Transverse colon (tissue), 4 donors: ENCODE results near the gene TOMT. TPM values are rescaled to one million over a fixed set of nuclear protein-coding genes. Genes with fewer than 3 reads are reported as not detected.

Experiments
- DNase-seq: peaks from one replicate; pipeline ENCODE4 v3.0.0-alpha.2; 2019
- H3K27ac ChIP-seq, 4 donors: fragments of 200-600 bp; sonication (generic); 2 replicates each; pipeline ENCODE4 v1.5.1; 2016 to 2018; ENCODE audit warnings: inconsistent platforms in 4 of 4
- H3K27me3 ChIP-seq: fragments of 200-600 bp; sonication (generic); 2 replicates; pipeline ENCODE4 v1.5.1; 2017; ENCODE audit warnings: inconsistent platforms
- H3K36me3 ChIP-seq, 4 donors: fragments of 200-600 bp; sonication (generic); 2 replicates each; pipeline ENCODE4 v1.5.1; 2017 to 2019; ENCODE audit warnings: inconsistent platforms in 4 of 4
- H3K4me1 ChIP-seq, 4 donors: fragments of 200-600 bp; sonication (generic); 2 replicates each; pipeline ENCODE4 v1.5.1; 2017 to 2020; ENCODE audit warnings: inconsistent platforms in 4 of 4
- H3K4me3 ChIP-seq, 4 donors: fragments of 200-600 bp; sonication (generic); 1 replicate in 1 of 4; 2 replicates in 3 of 4; pipeline versions ENCODE4 v1.5.1 to v1.6.1; 2017 to 2019; ENCODE audit warnings: inconsistent platforms in 4 of 4
- H3K9me3 ChIP-seq, 2 donors: fragments of 200-600 bp; sonication (generic); 2 replicates each; pipeline ENCODE4 v1.5.1; 2017 to 2019; ENCODE audit warnings: inconsistent platforms in 2 of 2
- EP300 ChIP-seq: sonication (generic); formaldehyde crosslinking; IDR thresholded peaks from one replicate; pipeline ENCODE4 v1.6.1; 2017; ENCODE audit warnings: antibody characterized with exemption, low read depth
- POLR2A ChIP-seq: fragments of 450-650 bp; IDR thresholded peaks from one replicate; pipeline ENCODE4 v1.6.1; 2016; ENCODE audit warnings: antibody characterized with exemption, mild to moderate bottlenecking, moderate library complexity
- POLR2AphosphoS5 ChIP-seq, 3 donors: sonication (generic); formaldehyde crosslinking; IDR thresholded peaks; one replicate each; pipeline ENCODE4 v1.6.1; 2016; ENCODE audit warnings: antibody characterized with exemption in 3 of 3
- WGBS, 2 donors: methylation state at CpG; one replicate each; pipeline ENCODE4 v1.1.5; 2018; ENCODE audit warnings: low coverage in 1 of 2; 5-methylcytosine and 5-hydroxymethylcytosine counted together
- in situ Hi-C, 4 donors: fragments of 200-750 bp; cut with MboI; loops; one replicate each; pipeline versions ENCODE4 v1.15.0 to v1.15.1; 2017; ENCODE audit warnings: low sequenced_read_pairs in 3 of 4, low pct_ligation_motif_present in 1 of 4, low pct_unique_long_range_greater_than_20kb in 1 of 4
- intact Hi-C: fragments of 100-400 bp; cut with DNase I; formaldehyde crosslinking; loops from one replicate; pipeline ENCODE4 v1.15.1; 2023; ENCODE audit warnings: low total_unique reads
- total RNA-seq, 4 donors: library from RNA; depleted of rRNA; stranded (reverse); fragments of >200 nt; gene quantifications; one replicate each; pipeline ENCODE4 v1.1.0, GENCODE V29; 2016
- TF ChIP-seq, protein P1 (sequence below), 5 experiments: fragments of 200-600 bp in 3 of 5; fragments of 450-650 bp in 2 of 5; sonication (generic) in 3 of 5; IDR thresholded peaks; 1 replicate in 2 of 5; 2 replicates in 3 of 5; pipeline ENCODE4 v1.5.1; 2016 to 2017; ENCODE audit warnings: antibody characterized with exemption in 5 of 5, inconsistent platforms in 3 of 5, mild to moderate bottlenecking in 2 of 5, moderate library complexity in 1 of 5

TOMT gene
- total RNA-seq, 4 donors from 2014 or later = not detected

DNA sequence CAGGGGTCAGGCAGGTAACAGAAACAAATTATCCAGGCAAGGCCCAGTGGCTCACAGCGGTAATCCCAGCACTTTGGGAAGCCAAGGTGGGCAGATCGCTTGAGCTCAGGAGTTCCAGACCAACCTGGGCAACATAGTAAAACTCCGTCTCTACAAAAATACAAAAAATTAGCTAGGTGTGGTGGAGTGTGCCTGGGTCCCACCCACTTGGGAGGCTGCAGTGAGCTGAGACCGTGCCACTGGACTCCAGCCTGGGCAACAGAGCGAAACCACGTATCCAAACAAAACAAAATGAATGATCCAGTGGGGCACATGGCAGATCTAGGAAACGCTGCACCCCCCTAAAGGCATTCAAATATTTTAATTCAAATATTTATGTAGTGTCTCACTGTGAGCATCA lies 35.2 kb upstream of the TOMT start:
- peak overlapping the region; percentile 76 to 85 (median 80) for H3K27ac ChIP-seq
- H3K4me3 ChIP-seq = no peak overlapping the region
- no peaks in the 10 kb centered on the region for H3K27me3 ChIP-seq
- in situ Hi-C loops = no loop called here
- no peaks in the 10 kb centered on the region for H3K36me3 ChIP-seq
- TF ChIP-seq POLR2AphosphoS5 (IDR thresholded peaks at IDR 0.05) (no peak), EP300 (no peak), POLR2A (no peak)
- TF ChIP-seq, protein P1, sequence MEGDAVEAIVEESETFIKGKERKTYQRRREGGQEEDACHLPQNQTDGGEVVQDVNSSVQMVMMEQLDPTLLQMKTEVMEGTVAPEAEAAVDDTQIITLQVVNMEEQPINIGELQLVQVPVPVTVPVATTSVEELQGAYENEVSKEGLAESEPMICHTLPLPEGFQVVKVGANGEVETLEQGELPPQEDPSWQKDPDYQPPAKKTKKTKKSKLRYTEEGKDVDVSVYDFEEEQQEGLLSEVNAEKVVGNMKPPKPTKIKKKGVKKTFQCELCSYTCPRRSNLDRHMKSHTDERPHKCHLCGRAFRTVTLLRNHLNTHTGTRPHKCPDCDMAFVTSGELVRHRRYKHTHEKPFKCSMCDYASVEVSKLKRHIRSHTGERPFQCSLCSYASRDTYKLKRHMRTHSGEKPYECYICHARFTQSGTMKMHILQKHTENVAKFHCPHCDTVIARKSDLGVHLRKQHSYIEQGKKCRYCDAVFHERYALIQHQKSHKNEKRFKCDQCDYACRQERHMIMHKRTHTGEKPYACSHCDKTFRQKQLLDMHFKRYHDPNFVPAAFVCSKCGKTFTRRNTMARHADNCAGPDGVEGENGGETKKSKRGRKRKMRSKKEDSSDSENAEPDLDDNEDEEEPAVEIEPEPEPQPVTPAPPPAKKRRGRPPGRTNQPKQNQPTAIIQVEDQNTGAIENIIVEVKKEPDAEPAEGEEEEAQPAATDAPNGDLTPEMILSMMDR (IDR thresholded peaks at IDR 0.05) = no peak
- 94% methylated on average over 7 of the region's 7 CpGs; no CpG with 5 or more reads in 1 of the 2 donors for WGBS, 2 donors
- no peak for DNase-seq
- no peaks in the 10 kb centered on the region for H3K9me3 ChIP-seq
- H3K4me1 ChIP-seq = peaks cover 30 to 65% (median 43%) of the 10 kb centered on the region in 4 donors
- intact Hi-C loops = no loop called here

DNA sequence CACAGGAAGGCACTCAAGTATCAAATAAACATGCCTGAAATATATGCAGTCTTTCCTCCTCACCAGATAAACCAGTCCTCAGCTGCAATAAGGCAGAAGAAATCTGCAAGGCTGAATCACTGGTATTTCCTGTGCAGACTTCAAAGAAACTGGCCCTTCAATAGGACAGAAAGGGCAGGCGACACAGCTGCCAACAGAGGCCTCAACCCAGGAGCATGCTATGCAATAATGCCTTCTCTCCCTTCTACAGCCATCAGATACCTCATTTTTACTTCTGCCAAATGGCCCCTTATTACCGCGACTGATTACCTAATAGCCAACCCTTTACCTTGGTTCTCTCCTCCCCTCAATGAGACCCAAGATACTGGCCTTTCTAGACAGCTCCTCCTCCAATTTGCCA lies 33.4 kb upstream of the TOMT start:
- H3K9me3 ChIP-seq = no peaks in the 10 kb centered on the region
- peaks cover 21 to 54% (median 31%) of the 10 kb centered on the region in 4 donors for H3K4me1 ChIP-seq
- intact Hi-C loops = no loop called here
- 58 to 71% methylated on average over 3 of the region's 3 CpGs for WGBS, 2 donors
- no peak for TF ChIP-seq POLR2A
- no peak for TF ChIP-seq EP300
- no peak for TF ChIP-seq POLR2AphosphoS5 (IDR thresholded peaks at IDR 0.05)
- TF ChIP-seq, protein P1 (IDR thresholded peaks at IDR 0.05) = no peak
- no peak for DNase-seq
- in situ Hi-C loops = no loop called here
- H3K27ac ChIP-seq = peak overlapping the region; percentile 18 to 40 (median 35)
- H3K36me3 ChIP-seq = no peaks in the 10 kb centered on the region
- H3K27me3 ChIP-seq = no peaks in the 10 kb centered on the region
- H3K4me3 ChIP-seq = no peak overlapping the region

DNA sequence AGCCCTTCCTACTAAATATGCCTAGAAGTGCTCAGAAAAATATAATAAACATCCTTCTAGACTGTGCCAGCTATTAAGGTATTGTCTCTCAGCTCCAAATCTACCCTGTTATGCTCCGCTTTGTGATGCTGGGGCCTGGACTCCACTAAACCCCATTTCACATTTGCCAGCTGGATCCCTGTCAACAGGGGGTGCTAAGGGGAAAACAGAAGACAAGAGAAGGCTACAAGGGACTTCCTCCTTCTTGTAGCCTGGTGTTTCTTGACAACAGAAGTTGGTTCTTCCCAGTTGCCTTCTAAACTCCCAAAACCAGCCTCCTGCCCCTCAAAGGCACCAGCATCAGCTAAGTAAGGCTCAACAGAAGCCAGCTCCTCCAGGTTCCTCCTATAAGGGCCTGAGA lies 30.6 kb upstream of the TOMT start:
- Histone ChIP-seq H3K27ac (peak overlapping the region in 2 of 4 donors; percentile 19 to 32), H3K4me3 (no peak overlapping the region), H3K4me1 (peaks cover 12 to 44% (median 19%) of the 10 kb centered on the region in 4 donors), H3K9me3 (no peaks in the 10 kb centered on the region), H3K36me3 (no peaks in the 10 kb centered on the region), H3K27me3 (no peaks in the 10 kb centered on the region)
- WGBS, 2 donors = 96% methylated on average over 1 of the region's 1 CpG; no CpG with 5 or more reads in 1 of the 2 donors
- in situ Hi-C loops = loop anchor here in 1 of 4 donors (5.0 kb wide), 1 partner anchor 38 kb away; no protein-coding TSS in a partner anchor
- intact Hi-C loops = no loop called here
- TF ChIP-seq POLR2A (no peak), POLR2AphosphoS5 (IDR thresholded peaks at IDR 0.05) (no peak), EP300 (no peak)
- TF ChIP-seq, protein P1 (IDR thresholded peaks at IDR 0.05) = no peak
- DNase-seq = no peak

DNA sequence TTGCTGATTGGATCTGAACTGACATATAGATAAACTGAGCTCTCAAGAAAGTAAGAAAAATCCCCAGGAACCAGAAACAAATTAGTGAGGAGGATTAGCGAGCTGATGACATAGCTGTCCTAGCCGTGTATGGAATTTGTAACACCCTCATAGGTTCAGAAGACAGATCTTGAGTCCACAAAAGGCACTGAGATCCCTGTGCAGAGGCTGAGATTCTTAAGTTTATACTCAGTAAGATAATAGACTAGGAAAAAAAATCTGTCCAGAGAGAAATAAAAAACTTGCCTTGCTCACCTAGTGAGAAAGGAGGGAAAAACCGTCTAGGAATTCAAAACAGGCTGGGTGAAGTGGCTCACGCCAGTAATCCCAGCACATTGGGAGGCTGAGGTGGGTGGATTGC lies 30.0 kb upstream of the TOMT start:
- in situ Hi-C loops (loop anchor here in 1 of 4 donors (5.0 kb wide), 1 partner anchor 38 kb away; no protein-coding TSS in a partner anchor), intact Hi-C loops (no loop called here)
- TF ChIP-seq EP300 (no peak), POLR2A (no peak)
- no peak for DNase-seq
- WGBS, 2 donors = 90% methylated on average over 2 to 4 of the region's 4 CpGs
- no peaks in the 10 kb centered on the region for H3K9me3 ChIP-seq
- peak overlapping the region in 2 of 4 donors; percentile 19 to 32 for H3K27ac ChIP-seq
- H3K36me3 ChIP-seq = no peaks in the 10 kb centered on the region
- peaks cover 9 to 38% (median 13%) of the 10 kb centered on the region in 4 donors for H3K4me1 ChIP-seq
- H3K27me3 ChIP-seq = no peaks in the 10 kb centered on the region
- H3K4me3 ChIP-seq = no peak overlapping the region
